HUES6 (cell line): ENCODE data around the gene GCM1.

Source experiments
- H3K27ac ChIP-seq: 2 replicates; pipeline ENCODE4 v1.7.0; 2013; ENCODE audit warnings: low read depth, mild to moderate bottlenecking, low read length, inconsistent platforms
- H3K27me3 ChIP-seq: 2 replicates; pipeline ENCODE4 v1.6.1; 2013; ENCODE audit warnings: low read length; ENCODE audit not compliant: control insufficient read depth, insufficient read depth
- H3K36me3 ChIP-seq: 2 replicates; pipeline ENCODE4 v1.6.1; 2013; ENCODE audit warnings: low read length; ENCODE audit not compliant: control insufficient read depth, insufficient read depth
- H3K4me1 ChIP-seq: 2 replicates; pipeline ENCODE4 v1.6.1; 2013; ENCODE audit warnings: low read length; ENCODE audit not compliant: control insufficient read depth, insufficient read depth
- H3K4me3 ChIP-seq: 2 replicates; pipeline ENCODE4 v1.5.1; 2013; ENCODE audit warnings: low read depth, low read length
- H3K9ac ChIP-seq: one replicate; pipeline ENCODE4 v1.6.1; 2013; ENCODE audit warnings: mild to moderate bottlenecking, low read length
- H3K9me3 ChIP-seq: 2 replicates; pipeline ENCODE4 v1.6.1; 2013; ENCODE audit warnings: low read depth, low read length; ENCODE audit not compliant: control insufficient read depth, insufficient read depth

GCM1 gene

GRCh38 chr6:53124131-53124800 lies 24.4 kb downstream of the GCM1 start:
- Histone ChIP-seq H3K4me3 (no peak overlapping the region), H3K27me3 (no peaks in the 10 kb centered on the region), H3K9me3 (no peaks in the 10 kb centered on the region), H3K4me1 (peaks cover 16% of the 10 kb centered on the region), H3K36me3 (no peaks in the 10 kb centered on the region), H3K27ac (no peak overlapping the region), H3K9ac (no peak overlapping the region)

GRCh38 chr6:53119772-53120409 lies 28.8 kb downstream of the GCM1 start:
- Histone ChIP-seq H3K9me3 (no peaks in the 10 kb centered on the region), H3K36me3 (no peaks in the 10 kb centered on the region), H3K9ac (no peak overlapping the region), H3K27ac (0 out of 2 replicates have a peak overlapping the region, but pooled peaks have one; percentile 35), H3K27me3 (no peaks in the 10 kb centered on the region), H3K4me1 (peaks cover 24% of the 10 kb centered on the region), H3K4me3 (peak overlapping the region; percentile 2; the same call in 1 of the 2 replicates)

- no peak overlapping the region for H3K4me3 ChIP-seq
- 0 out of 2 replicates have a peak overlapping the region, but pooled peaks have one; percentile 19 for H3K27ac ChIP-seq
- no peak overlapping the region for H3K9ac ChIP-seq
- H3K27me3 ChIP-seq = no peaks in the 10 kb centered on the region
- no peaks in the 10 kb centered on the region for H3K9me3 ChIP-seq
- H3K36me3 ChIP-seq = no peaks in the 10 kb centered on the region
- H3K4me1 ChIP-seq = peaks cover 24% of the 10 kb centered on the region
Observed at GRCh38 chr6:53119349-53119748, 29.3 kb downstream of the GCM1 start.

- H3K4me1 ChIP-seq = peaks cover 22% of the 10 kb centered on the region
Observed at GRCh38 chr6:53115741-53116140, 32.9 kb downstream of the GCM1 start.

GRCh38 chr6:53115113-53115512 lies 33.5 kb downstream of the GCM1 start:
- Histone ChIP-seq H3K4me3 (no peak overlapping the region), H3K36me3 (no peaks in the 10 kb centered on the region), H3K9ac (no peak overlapping the region), H3K27ac (no peak overlapping the region), H3K27me3 (no peaks in the 10 kb centered on the region), H3K9me3 (no peaks in the 10 kb centered on the region), H3K4me1 (peaks cover 16% of the 10 kb centered on the region)

More at GRCh38 chr6:53115741-53116140, 32.9 kb downstream of the GCM1 start:
- H3K27me3 ChIP-seq = no peaks in the 10 kb centered on the region
- no peaks in the 10 kb centered on the region for H3K36me3 ChIP-seq
- no peak overlapping the region for H3K4me3 ChIP-seq
- H3K9me3 ChIP-seq = no peaks in the 10 kb centered on the region
- no peak overlapping the region for H3K9ac ChIP-seq
- no peak overlapping the region for H3K27ac ChIP-seq

GRCh38 chr6:53113742-53114141 lies 34.9 kb downstream of the GCM1 start:
- Histone ChIP-seq H3K9ac (no peak overlapping the region), H3K4me3 (no peak overlapping the region), H3K36me3 (no peaks in the 10 kb centered on the region), H3K27ac (no peak overlapping the region), H3K4me1 (peaks cover 2% of the 10 kb centered on the region; the same call in 1 of the 2 replicates), H3K27me3 (no peaks in the 10 kb centered on the region), H3K9me3 (no peaks in the 10 kb centered on the region)

- Histone ChIP-seq H3K9ac (no peak overlapping the region), H3K4me3 (no peak overlapping the region), H3K4me1 (no peaks in the 10 kb centered on the region), H3K36me3 (no peaks in the 10 kb centered on the region), H3K9me3 (no peaks in the 10 kb centered on the region), H3K27me3 (no peaks in the 10 kb centered on the region), H3K27ac (no peak overlapping the region)
Observed at GRCh38 chr6:53112871-53113270, 35.8 kb downstream of the GCM1 start.

GRCh38 chr6:53112404-53112803 lies 36.2 kb downstream of the GCM1 start:
- no peaks in the 10 kb centered on the region for H3K9me3 ChIP-seq
- H3K4me3 ChIP-seq = no peak overlapping the region
- no peak overlapping the region for H3K9ac ChIP-seq
- no peaks in the 10 kb centered on the region for H3K4me1 ChIP-seq
- H3K36me3 ChIP-seq = no peaks in the 10 kb centered on the region
- H3K27ac ChIP-seq = no peak overlapping the region
- no peaks in the 10 kb centered on the region for H3K27me3 ChIP-seq

GRCh38 chr6:53111865-53112264 lies 36.8 kb downstream of the GCM1 start:
- H3K27me3 ChIP-seq = no peaks in the 10 kb centered on the region
- H3K36me3 ChIP-seq = no peaks in the 10 kb centered on the region
- H3K27ac ChIP-seq = no peak overlapping the region
- H3K4me3 ChIP-seq = no peak overlapping the region
- H3K4me1 ChIP-seq = no peaks in the 10 kb centered on the region
- no peaks in the 10 kb centered on the region for H3K9me3 ChIP-seq
- no peak overlapping the region for H3K9ac ChIP-seq

- H3K4me1 ChIP-seq = no peaks in the 10 kb centered on the region
- H3K36me3 ChIP-seq = no peaks in the 10 kb centered on the region
- no peak overlapping the region for H3K9ac ChIP-seq
- no peak overlapping the region for H3K4me3 ChIP-seq
- H3K27me3 ChIP-seq = no peaks in the 10 kb centered on the region
- H3K9me3 ChIP-seq = no peaks in the 10 kb centered on the region
- no peak overlapping the region for H3K27ac ChIP-seq
Observed at GRCh38 chr6:53109612-53110011, 39.0 kb downstream of the GCM1 start.

GRCh38 chr6:53107091-53107490 lies 41.5 kb downstream of the GCM1 start:
- H3K27me3 ChIP-seq = no peaks in the 10 kb centered on the region
- peaks cover 1% of the 10 kb centered on the region for H3K36me3 ChIP-seq
- no peaks in the 10 kb centered on the region for H3K9me3 ChIP-seq
- H3K4me1 ChIP-seq = no peaks in the 10 kb centered on the region
- no peak overlapping the region for H3K27ac ChIP-seq
- no peak overlapping the region for H3K4me3 ChIP-seq
- no peak overlapping the region for H3K9ac ChIP-seq
